Parathyroid adenoma (tissue), 2 donors: Measurements from ENCODE around the gene EBPL.
"Not testable (repeated sequence)": the region's sequence is repeated elsewhere in the genome, so short reads cannot be mapped to it uniquely, and the experiment has no call there.

Source experiments
- H2AFZ ChIP-seq: fragments of 300-600 bp; sonication (generic); one replicate; pipeline ENCODE4 v1.7.0; 2017; ENCODE audit warnings: antibody characterized with exemption, mild to moderate bottlenecking
- H3K27ac ChIP-seq: fragments of 300-600 bp; sonication (generic); one replicate; pipeline ENCODE4 v1.7.0; 2017
- H3K27me3 ChIP-seq: fragments of 300-600 bp; sonication (generic); one replicate; pipeline ENCODE4 v1.7.0; 2017; ENCODE audit warnings: low read length; ENCODE audit not compliant: control insufficient read depth, insufficient read depth
- H3K36me3 ChIP-seq: fragments of 300-600 bp; sonication (generic); one replicate; pipeline ENCODE4 v1.7.0; 2017; ENCODE audit warnings: low read length; ENCODE audit not compliant: control insufficient read depth, insufficient read depth
- H3K4me1 ChIP-seq: fragments of 300-600 bp; sonication (generic); one replicate; pipeline ENCODE4 v1.7.0; 2017; ENCODE audit warnings: control low read depth
- H3K4me2 ChIP-seq: fragments of 300-600 bp; sonication (generic); one replicate; pipeline ENCODE4 v1.7.0; 2017; ENCODE audit warnings: low read length
- H3K4me3 ChIP-seq: fragments of 300-600 bp; sonication (generic); one replicate; pipeline ENCODE4 v1.7.0; 2017; ENCODE audit warnings: low read depth, low read length
- H3K79me2 ChIP-seq: fragments of 300-600 bp; sonication (generic); one replicate; pipeline ENCODE4 v1.7.0; 2017; ENCODE audit warnings: control low read depth
- H3K9ac ChIP-seq: fragments of 300-600 bp; sonication (generic); one replicate; pipeline ENCODE4 v1.7.0; 2017; ENCODE audit warnings: mild to moderate bottlenecking
- H3K9me3 ChIP-seq: fragments of 300-600 bp; sonication (generic); one replicate; pipeline ENCODE4 v1.7.0; 2017; ENCODE audit warnings: low read length; ENCODE audit not compliant: control insufficient read depth
- TF ChIP-seq, protein P1 (sequence below): fragments of 300-600 bp; sonication (generic); IDR thresholded peaks from one replicate; pipeline ENCODE4 v1.7.0; 2017; ENCODE audit warnings: antibody characterized with exemption, mild to moderate bottlenecking
- donor health status: primary hyperparathyroidism.

The EBPL gene

DNA sequence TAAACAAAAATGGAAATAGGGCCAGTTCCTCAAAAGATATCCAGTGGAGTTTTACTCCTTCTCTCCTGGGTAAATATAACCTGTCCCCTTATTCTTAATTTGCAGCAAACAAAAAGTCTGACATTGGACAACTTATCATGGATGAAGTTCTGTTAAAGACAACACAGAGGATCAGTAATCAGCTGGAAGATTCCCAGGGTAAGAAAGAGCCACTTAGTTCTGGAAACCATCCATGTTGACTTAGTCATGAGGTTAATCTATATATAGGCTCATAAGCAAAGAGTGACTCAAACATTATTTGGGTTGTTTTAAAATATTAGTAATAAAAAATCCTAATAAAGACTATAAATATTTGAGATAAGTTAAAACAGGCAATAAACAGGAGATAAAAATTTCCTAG lies 40.5 kb upstream of the EBPL start:
- no peaks in the 10 kb centered on the region for H3K9me3 ChIP-seq
- no peaks in the 10 kb centered on the region for H3K79me2 ChIP-seq
- TF ChIP-seq, protein P1, sequence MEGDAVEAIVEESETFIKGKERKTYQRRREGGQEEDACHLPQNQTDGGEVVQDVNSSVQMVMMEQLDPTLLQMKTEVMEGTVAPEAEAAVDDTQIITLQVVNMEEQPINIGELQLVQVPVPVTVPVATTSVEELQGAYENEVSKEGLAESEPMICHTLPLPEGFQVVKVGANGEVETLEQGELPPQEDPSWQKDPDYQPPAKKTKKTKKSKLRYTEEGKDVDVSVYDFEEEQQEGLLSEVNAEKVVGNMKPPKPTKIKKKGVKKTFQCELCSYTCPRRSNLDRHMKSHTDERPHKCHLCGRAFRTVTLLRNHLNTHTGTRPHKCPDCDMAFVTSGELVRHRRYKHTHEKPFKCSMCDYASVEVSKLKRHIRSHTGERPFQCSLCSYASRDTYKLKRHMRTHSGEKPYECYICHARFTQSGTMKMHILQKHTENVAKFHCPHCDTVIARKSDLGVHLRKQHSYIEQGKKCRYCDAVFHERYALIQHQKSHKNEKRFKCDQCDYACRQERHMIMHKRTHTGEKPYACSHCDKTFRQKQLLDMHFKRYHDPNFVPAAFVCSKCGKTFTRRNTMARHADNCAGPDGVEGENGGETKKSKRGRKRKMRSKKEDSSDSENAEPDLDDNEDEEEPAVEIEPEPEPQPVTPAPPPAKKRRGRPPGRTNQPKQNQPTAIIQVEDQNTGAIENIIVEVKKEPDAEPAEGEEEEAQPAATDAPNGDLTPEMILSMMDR = no peak
- no peak overlapping the region for H3K27ac ChIP-seq
- no peaks in the 10 kb centered on the region for H3K27me3 ChIP-seq
- no peak overlapping the region for H2AFZ ChIP-seq
- H3K4me2 ChIP-seq = no peak overlapping the region
- no peak overlapping the region for H3K4me3 ChIP-seq
- H3K4me1 ChIP-seq = no peaks in the 10 kb centered on the region
- no peaks in the 10 kb centered on the region for H3K36me3 ChIP-seq
- no peak overlapping the region for H3K9ac ChIP-seq

DNA sequence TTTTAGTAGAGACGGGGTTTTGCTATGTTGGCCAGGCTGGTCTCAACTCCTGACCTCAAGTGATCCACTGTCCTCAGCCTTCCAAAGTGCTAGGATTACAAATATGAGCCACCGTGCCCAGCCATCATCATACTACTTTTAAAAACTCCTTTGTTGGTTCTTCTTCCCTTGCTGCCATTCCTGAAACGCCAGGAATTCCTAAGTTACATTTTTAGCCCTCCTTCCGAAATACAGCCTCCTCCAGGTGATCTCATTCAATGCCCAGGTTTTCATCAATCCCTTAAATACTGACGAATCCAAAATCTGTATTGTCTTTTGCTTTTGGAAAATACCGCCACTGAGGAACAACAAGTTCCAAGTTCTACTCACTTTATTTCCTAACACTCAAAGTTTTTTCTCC lies 25.3 kb upstream of the EBPL start:
- no peak overlapping the region for H3K4me2 ChIP-seq
- TF ChIP-seq, protein P1 = no peak
- H3K36me3 ChIP-seq = no peaks in the 10 kb centered on the region
- no peaks in the 10 kb centered on the region for H3K79me2 ChIP-seq
- no peaks in the 10 kb centered on the region for H3K27me3 ChIP-seq
- H3K27ac ChIP-seq = no peak overlapping the region
- H3K4me1 ChIP-seq = no peaks in the 10 kb centered on the region
- H3K9ac ChIP-seq = no peak overlapping the region
- no peaks in the 10 kb centered on the region for H3K9me3 ChIP-seq
- no peak overlapping the region for H2AFZ ChIP-seq
- no peak overlapping the region for H3K4me3 ChIP-seq

DNA sequence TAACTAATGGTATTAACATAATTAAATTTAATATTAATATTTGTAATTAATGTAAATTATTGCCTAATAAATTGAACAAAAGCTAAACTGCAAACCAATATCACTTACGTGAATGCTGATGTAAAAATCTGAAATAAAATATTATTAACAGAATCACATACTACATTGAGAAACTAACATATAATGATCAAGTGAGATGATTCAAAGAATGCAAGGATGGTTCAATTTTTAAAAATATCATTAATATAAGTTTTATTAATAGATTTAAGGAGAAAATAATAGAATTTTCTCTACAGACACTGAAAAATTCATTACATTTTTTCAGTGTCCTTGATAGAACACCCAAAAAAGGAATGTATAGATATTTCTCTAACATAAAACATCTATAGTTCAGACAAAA lies 23.5 kb upstream of the EBPL start:
- Histone ChIP-seq H3K4me3 (no peak overlapping the region), H3K9ac (no peak overlapping the region), H3K79me2 (no peaks in the 10 kb centered on the region), H3K4me1 (no peaks in the 10 kb centered on the region), H2AFZ (no peak overlapping the region), H3K4me2 (no peak overlapping the region), H3K9me3 (no peaks in the 10 kb centered on the region), H3K36me3 (no peaks in the 10 kb centered on the region), H3K27me3 (no peaks in the 10 kb centered on the region), H3K27ac (no peak overlapping the region)
- TF ChIP-seq, protein P1 = no peak

DNA sequence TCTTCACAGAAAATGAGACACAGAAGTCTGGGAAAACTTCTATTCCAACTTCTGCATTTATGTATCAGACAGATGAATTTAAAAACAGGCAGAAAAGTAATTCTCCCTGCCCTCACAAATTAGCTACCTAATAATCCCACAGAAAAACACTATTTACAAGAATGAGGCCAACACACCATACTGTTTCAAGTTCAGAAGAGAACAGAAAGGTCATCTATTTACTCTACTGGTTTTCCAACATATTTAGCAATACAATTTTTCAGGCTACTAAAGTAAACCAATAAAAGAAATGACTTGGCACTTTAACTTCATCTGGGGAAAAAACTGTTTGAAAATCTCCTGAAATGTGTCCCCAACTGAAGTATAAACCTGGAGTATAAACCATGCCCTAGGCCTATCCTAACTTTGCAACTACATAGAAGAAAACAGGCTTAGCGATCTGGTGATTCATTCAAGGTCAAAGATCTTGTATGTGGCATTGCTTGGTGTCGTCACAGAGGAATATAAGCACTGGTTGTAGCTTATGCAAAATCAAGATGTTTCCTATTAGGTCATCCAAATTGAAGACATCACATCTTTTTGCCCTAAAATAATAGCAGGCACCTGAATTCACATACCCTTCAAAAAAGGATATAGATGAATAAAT lies 20.1 kb upstream of the EBPL start:
- no peaks in the 10 kb centered on the region for H3K27me3 ChIP-seq
- H3K4me1 ChIP-seq = no peaks in the 10 kb centered on the region
- H3K27ac ChIP-seq = no peak overlapping the region
- TF ChIP-seq, protein P1 = no peak
- no peaks in the 10 kb centered on the region for H3K9me3 ChIP-seq
- no peak overlapping the region for H3K4me3 ChIP-seq
- no peaks in the 10 kb centered on the region for H3K79me2 ChIP-seq
- no peaks in the 10 kb centered on the region for H3K36me3 ChIP-seq
- H2AFZ ChIP-seq = no peak overlapping the region
- no peak overlapping the region for H3K4me2 ChIP-seq
- H3K9ac ChIP-seq = no peak overlapping the region

DNA sequence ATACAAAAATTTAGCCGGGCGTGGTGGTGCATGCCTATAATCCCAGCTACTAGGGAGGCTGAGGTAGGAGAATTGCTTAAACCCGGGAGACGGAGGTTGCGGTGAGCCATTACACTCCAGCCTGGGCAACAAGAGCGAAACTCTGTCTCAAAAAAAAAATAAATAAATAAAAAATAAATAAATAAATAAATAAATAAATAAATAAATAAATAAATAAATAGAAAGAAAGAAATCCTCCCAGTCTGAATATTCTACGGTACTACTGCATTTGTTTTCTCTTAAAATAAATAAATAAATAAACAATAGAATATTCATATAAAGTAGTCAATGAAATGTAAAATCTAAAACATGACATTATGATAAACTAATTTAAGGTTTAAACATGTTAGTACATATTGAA lies 13.0 kb upstream of the EBPL start:
- not testable (repeated sequence) for H3K4me1 ChIP-seq, H3K27me3 ChIP-seq, H3K27ac ChIP-seq, H2AFZ ChIP-seq, H3K4me2 ChIP-seq, H3K9me3 ChIP-seq, H3K4me3 ChIP-seq, H3K9ac ChIP-seq, H3K79me2 ChIP-seq, H3K36me3 ChIP-seq
